H1 (cell line): ENCODE data around the gene TMBIM6. TPM values are rescaled to one million over a fixed set of nuclear protein-coding genes. Genes with fewer than 3 reads are reported as not detected.
"Not testable (repeated sequence)": the region's sequence is repeated elsewhere in the genome, so short reads cannot be mapped to it uniquely, and the experiment has no call there.

Experiments
- CTCF ChIA-PET: fragments of 300-600 bp; sonication (Branson Sonifier 250); formaldehyde crosslinking; loops from one replicate; lab custom pipeline; 2021; ENCODE audit not compliant: partially characterized antibody; lab: Charles Lee
- POLR2A ChIA-PET: fragments of 300-600 bp; sonication (Branson Sonifier 250); formaldehyde crosslinking; loops from one replicate; lab custom pipeline; 2021; ENCODE audit warnings: inconsistent platforms; ENCODE audit not compliant: partially characterized antibody; lab: Charles Lee
- DNase-seq, 2 experiments: peaks; one replicate each; pipeline versions ENCODE4 v3.0.0 to v3.0.0-alpha.2; 2010 to 2022; ENCODE audit warnings: low spot score in 2 of 2, low read depth in 1 of 2, mixed read lengths in 1 of 2
- FAIRE-seq: peaks from 2 replicates; lab custom pipeline; 2011; peaks lifted over from hg19 to GRCh38; lab: Jason Lieb, UNC
- H2AFZ ChIP-seq: 2 replicates; pipeline ENCODE4 v1.8.1; 2012; ENCODE audit warnings: low read length, inconsistent platforms
- H2AK5ac ChIP-seq: 2 replicates; pipeline ENCODE4 v1.6.1; 2013; ENCODE audit warnings: low read depth, low read length
- H2BK120ac ChIP-seq: replicated peaks from 2 replicates; pipeline ENCODE3; 2013; ENCODE audit warnings: low read depth, low read length, inconsistent platforms
- H2BK12ac ChIP-seq: 2 replicates; pipeline ENCODE4 v1.6.1; 2013; ENCODE audit warnings: low read depth, low read length
- H2BK15ac ChIP-seq: 2 replicates; pipeline ENCODE4 v1.6.1; 2013; ENCODE audit warnings: low read length
- H2BK20ac ChIP-seq: 2 replicates; pipeline ENCODE4 v1.6.1; 2013; ENCODE audit warnings: low read length
- H2BK5ac ChIP-seq: 2 replicates; pipeline ENCODE4 v1.6.1; 2013; ENCODE audit warnings: low read depth, low read length
- H3K14ac ChIP-seq: 2 replicates; pipeline ENCODE4 v1.6.1; 2013; ENCODE audit warnings: inconsistent platforms; ENCODE audit not compliant: insufficient read length
- H3K18ac ChIP-seq: 2 replicates; pipeline ENCODE4 v1.6.1; 2013; ENCODE audit warnings: low read length; ENCODE audit errors: extremely low read depth
- H3K23ac ChIP-seq: 2 replicates; pipeline ENCODE4 v1.6.1; 2013; ENCODE audit warnings: inconsistent platforms; ENCODE audit not compliant: insufficient read length
- H3K23me2 ChIP-seq: 2 replicates; pipeline ENCODE4 v1.6.1; 2013; ENCODE audit warnings: low read depth, low read length
- H3K27ac ChIP-seq: 2 replicates; pipeline ENCODE4 v1.6.1; 2011; ENCODE audit warnings: low read depth, low read length, inconsistent platforms
- H3K27me3 ChIP-seq, 4 experiments: replicated peaks in 1 of 4; 1 replicate in 1 of 4; 2 replicates in 3 of 4; pipeline versions ENCODE4 v1.6.1 to v1.8.1; 2011 to 2013; ENCODE audit warnings: low read length in 3 of 4, mild to moderate bottlenecking in 3 of 4, inconsistent platforms in 2 of 4, mixed read lengths in 2 of 4, moderate library complexity in 1 of 4; ENCODE audit not compliant: control insufficient read depth in 3 of 4, insufficient read depth in 3 of 4; ENCODE audit errors: extremely low read depth in 1 of 4
- H3K36me3 ChIP-seq, 4 experiments: 2 replicates each; pipeline versions ENCODE4 v1.6.1 to v1.8.1; 2011 to 2013; ENCODE audit warnings: mild to moderate bottlenecking in 4 of 4, low read length in 3 of 4, moderate library complexity in 2 of 4, control low read depth in 1 of 4, inconsistent platforms in 1 of 4; ENCODE audit not compliant: insufficient read depth in 4 of 4, control insufficient read depth in 2 of 4
- H3K4ac ChIP-seq: replicated peaks from 2 replicates; pipeline ENCODE3; 2013; ENCODE audit warnings: low read length, low read depth, mixed read lengths, inconsistent platforms; ENCODE audit not compliant: insufficient read length
- H3K4me1 ChIP-seq, 4 experiments: replicated peaks in 1 of 4; 1 replicate in 1 of 4; 2 replicates in 3 of 4; pipeline versions ENCODE4 v1.6.1 to v1.8.1; 2011 to 2013; ENCODE audit warnings: low read length in 3 of 4, inconsistent platforms in 2 of 4, mixed read lengths in 1 of 4; ENCODE audit not compliant: insufficient read depth in 4 of 4, control insufficient read depth in 3 of 4
- H3K4me2 ChIP-seq, 2 experiments: 2 replicates each; pipeline versions ENCODE4 v1.6.1 to v1.8.1; 2011 to 2013; ENCODE audit warnings: low read depth in 2 of 2, low read length in 2 of 2, control low read depth in 1 of 2, inconsistent platforms in 1 of 2, mild to moderate bottlenecking in 1 of 2; ENCODE audit not compliant: insufficient read depth in 1 of 2
- H3K4me3 ChIP-seq, 4 experiments: fragments of 200-600, 300-600 bp in 1 of 4; sonication (generic), shearing (Covaris generic), sonication (Bioruptor Twin) in 1 of 4; 2 replicates each; pipeline versions ENCODE4 v1.5.1 to v1.8.1; 2011 to 2016; ENCODE audit warnings: low read length in 4 of 4, low read depth in 3 of 4, control low read depth in 2 of 4, inconsistent platforms in 2 of 4, mild to moderate bottlenecking in 2 of 4, mixed read lengths in 1 of 4, moderate library complexity in 1 of 4; ENCODE audit not compliant: insufficient read depth in 2 of 4; ENCODE audit errors: extremely low read depth in 1 of 4
- H3K56ac ChIP-seq: replicated peaks from 2 replicates; pipeline ENCODE3; 2013; ENCODE audit warnings: low read depth, mild to moderate bottlenecking, mixed read lengths, low read length, inconsistent platforms; ENCODE audit not compliant: insufficient read length
- H3K79me1 ChIP-seq: 2 replicates; pipeline ENCODE4 v1.6.1; 2013; ENCODE audit warnings: low read depth, low read length, control low read depth
- H3K79me2 ChIP-seq, 2 experiments: 2 replicates each; pipeline versions ENCODE4 v1.6.1 to v1.8.1; 2012 to 2013; ENCODE audit warnings: low read length in 2 of 2, mild to moderate bottlenecking in 2 of 2, inconsistent platforms in 1 of 2; ENCODE audit not compliant: insufficient read depth in 2 of 2, control insufficient read depth in 1 of 2
- H3K9ac ChIP-seq, 4 experiments: replicated peaks in 1 of 4; 1 replicate in 1 of 4; 2 replicates in 3 of 4; pipeline versions ENCODE4 v1.6.1 to v1.8.1; 2011 to 2013; ENCODE audit warnings: low read depth in 3 of 4, low read length in 3 of 4, control low read depth in 2 of 4, mild to moderate bottlenecking in 2 of 4, moderate library complexity in 2 of 4, inconsistent platforms in 1 of 4; ENCODE audit errors: extremely low read depth in 1 of 4
- H3K9me3 ChIP-seq, 2 experiments: 2 replicates each; pipeline versions ENCODE4 v1.6.1 to v1.8.1; 2012 to 2013; ENCODE audit warnings: mild to moderate bottlenecking in 2 of 2, moderate library complexity in 2 of 2, control low read depth in 1 of 2, inconsistent platforms in 1 of 2, low read depth in 1 of 2, low read length in 1 of 2, mixed read lengths in 1 of 2; ENCODE audit not compliant: insufficient read depth in 2 of 2
- H4K20me1 ChIP-seq, 2 experiments: replicated peaks in 1 of 2; 2 replicates each; pipeline versions ENCODE3 to v1.8.1; 2011 to 2013; ENCODE audit warnings: inconsistent platforms in 2 of 2, low read length in 2 of 2, mild to moderate bottlenecking in 1 of 2; ENCODE audit not compliant: insufficient read depth in 2 of 2, control insufficient read depth in 1 of 2
- H4K5ac ChIP-seq: 2 replicates; pipeline ENCODE4 v1.6.1; 2013; ENCODE audit warnings: low read length, low read depth, mixed read lengths, inconsistent platforms; ENCODE audit not compliant: insufficient read length
- H4K8ac ChIP-seq: 2 replicates; pipeline ENCODE4 v1.8.0; 2013; ENCODE audit warnings: mild to moderate bottlenecking, moderate library complexity, low read length, inconsistent platforms; ENCODE audit not compliant: insufficient read depth; ENCODE audit errors: extremely low read depth
- H4K91ac ChIP-seq: replicated peaks from 2 replicates; pipeline ENCODE3; 2013; ENCODE audit warnings: low read length, mixed read lengths, inconsistent platforms; ENCODE audit not compliant: insufficient read length
- whole genome bisulfite sequencing, 2 experiments: shearing (Covaris generic) in 1 of 2; methylation state at CpG; one replicate each; pipeline versions ENCODE4 v1.1.6 to v1.1.7; 2013 to 2015; ENCODE audit warnings: low lambda C conversion rate in 2 of 2, mixed read lengths in 2 of 2, inconsistent platforms in 1 of 2, low coverage in 1 of 2, missing lambda C conversion rate in 1 of 2; ENCODE audit not compliant: insufficient replicate concordance in 2 of 2, insufficient coverage in 1 of 2, insufficient read length in 1 of 2; ENCODE audit errors: extremely low coverage in 1 of 2, missing lambda C conversion rate in 1 of 2; 5-methylcytosine and 5-hydroxymethylcytosine counted together
- polyA plus RNA-seq, 7 experiments: library from polyadenylated mRNA; depleted of rRNA in 3 of 7; stranded (reverse) in 5 of 7; unstranded in 2 of 7; fragments of >200 nt in 5 of 7; fragments of 200-250 nt in 2 of 7; gene quantifications; 1 replicate in 5 of 7; 2 replicates in 1 of 7; 4 replicates in 1 of 7; pipeline versions ENCODE4 v1.2.1 to v1.2.3, GENCODE V29; 2011 to 2013; ENCODE audit warnings: missing spikeins in 2 of 7, mixed read lengths in 2 of 7
- total RNA-seq: library from RNA; stranded (reverse); fragmentation: NEBNext Ultra II Directional; extraction: Animal tissue kit (Norgen Biotek cat#: 25700); gene quantifications from 2 replicates; pipeline ENCODE4 v1.2.1, GENCODE V29; 2021

The TMBIM6 gene
- total and polyA plus RNA-seq, 2 of the 8 experiments (the other 6 are each of a cell fraction or from before 2014, with no cell fraction given): 423 to 556 TPM

DNA sequence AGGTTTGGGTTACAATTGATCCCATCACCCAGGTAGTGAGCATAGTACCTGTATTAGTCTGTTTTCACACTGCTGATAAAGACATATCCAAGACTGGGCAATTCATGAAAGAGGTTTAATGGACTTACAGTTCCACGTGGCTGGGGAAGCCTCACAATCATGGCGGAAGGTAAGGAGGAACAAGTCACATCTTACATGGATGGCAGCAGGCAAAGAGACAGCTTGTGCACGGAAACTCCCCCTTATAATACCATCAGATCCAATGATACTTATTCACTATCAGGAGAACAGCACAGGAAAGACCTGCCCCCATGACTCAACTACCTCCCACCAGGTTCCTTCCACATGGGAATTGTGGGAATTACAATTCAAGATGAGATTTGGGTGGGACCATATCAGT, 20.0 kb upstream of the TMBIM6 start:
- H4K8ac ChIP-seq, H3K9me3 ChIP-seq, H3K36me3 ChIP-seq, H3K27me3 ChIP-seq, H3K27ac ChIP-seq, H2BK20ac ChIP-seq, H3K4me2 ChIP-seq, H3K14ac ChIP-seq, H3K4me1 ChIP-seq, H2AK5ac ChIP-seq, FAIRE-seq, H4K5ac ChIP-seq, H2BK5ac ChIP-seq, H2AFZ ChIP-seq, H2BK15ac ChIP-seq, H3K23ac ChIP-seq, H3K18ac ChIP-seq, H3K4ac ChIP-seq, H2BK120ac ChIP-seq, H3K79me2 ChIP-seq, H4K91ac ChIP-seq, H3K56ac ChIP-seq, H2BK12ac ChIP-seq, DNase-seq, H3K4me3 ChIP-seq, H3K23me2 ChIP-seq, H3K9ac ChIP-seq, H4K20me1 ChIP-seq, H3K79me1 ChIP-seq: not testable (repeated sequence)
- POLR2A ChIA-PET: interaction anchor here (3.2 kb wide), 1 partner anchor 20 kb away, joined by 11 read pairs; the partner anchor contains the start of gene TMBIM6
- CTCF ChIA-PET: interaction anchor here (1.1 kb wide), 1 partner anchor 20 kb away, joined by 3 read pairs; the partner anchor contains the start of gene TMBIM6
- WGBS, 2 experiments: 88% methylated on average over 3 of the region's 3 CpGs; no CpG with 5 or more reads in 1 of the 2 experiments
